Activated CD4-positive, alpha-beta memory T cell treated with anti-CD3 and anti-CD28 coated beads, Interleukin-2, amount 10 ng/mL, durations not matched to agents 7 days and 5 days (primary cell): Measurements from ENCODE around the gene RGS9BP. TPM values are rescaled to one million over a fixed set of nuclear protein-coding genes. Genes with fewer than 3 reads are reported as not detected.

Experiments used
- CTCF ChIA-PET: fragments of 350-600 bp; sonication (Branson Sonifier 250); formaldehyde crosslinking; loops from one replicate; lab custom pipeline; 2021; ENCODE audit warnings: antibody characterized with exemption, inconsistent platforms; lab: Charles Lee
- POLR2A ChIA-PET: fragments of 350-600 bp; sonication (Branson Sonifier 250); formaldehyde crosslinking; loops from one replicate; lab custom pipeline; 2021; ENCODE audit warnings: antibody characterized with exemption; lab: Charles Lee
- DNase-seq: peaks from one replicate; pipeline ENCODE4 v3.0.0-alpha.2; 2020
- H3K27ac Mint-ChIP-seq: one replicate; pipeline ENCODE4 v1.8.0; 2021; ENCODE audit warnings: mild to moderate bottlenecking, mixed read lengths
- H3K27me3 Mint-ChIP-seq: one replicate; pipeline ENCODE4 v1.8.0; 2021; ENCODE audit warnings: mixed read lengths
- H3K36me3 Mint-ChIP-seq: one replicate; pipeline ENCODE4 v1.8.0; 2021; ENCODE audit warnings: low read depth, mixed read lengths
- H3K4me1 Mint-ChIP-seq: one replicate; pipeline ENCODE4 v1.8.0; 2021; ENCODE audit warnings: mixed read lengths
- H3K4me3 Mint-ChIP-seq: one replicate; pipeline ENCODE4 v1.8.0; 2021; ENCODE audit warnings: mild to moderate bottlenecking, mixed read lengths
- H3K9me3 Mint-ChIP-seq: one replicate; pipeline ENCODE4 v1.8.0; 2021; ENCODE audit warnings: mixed read lengths
- total RNA-seq, 2 experiments: library from RNA; stranded (reverse); gene quantifications; one replicate each; pipeline ENCODE4 v1.2.3, GENCODE V29; 2021

Gene RGS9BP
- total RNA-seq, 2 experiments from 2014 or later: 0.40 to 0.43 TPM

- H3K4me1 Mint-ChIP-seq: peaks cover 45% of the 10 kb centered on the region
- peak overlapping the region; percentile 87 for H3K4me3 Mint-ChIP-seq
- H3K36me3 Mint-ChIP-seq: peaks cover 4% of the 10 kb centered on the region
- ChIA-PET POLR2A (interaction anchor here (1.2 to 4.1 kb wide), 3 partner anchors 17 to 31 kb away, joined by 4 to 34 read pairs (median 6); partner anchors contain the start of gene NUDT19), CTCF (interaction anchor here (1.0 to 1.4 kb wide), 2 partner anchors 17 to 74 kb away, joined by 4 read pairs; partner anchors contain the start of gene NUDT19)
- peaks cover 16% of the 10 kb centered on the region for H3K27me3 Mint-ChIP-seq
- H3K27ac Mint-ChIP-seq: peak overlapping the region; percentile 67
- no peaks in the 10 kb centered on the region for H3K9me3 Mint-ChIP-seq
- no peak for DNase-seq
Measured at GRCh38 chr19:32674153-32674930, 1.3 kb upstream of the RGS9BP start.

- H3K27me3 Mint-ChIP-seq: peaks cover 16% of the 10 kb centered on the region
- peak within 1 kb of the TSS; percentile 87 for H3K4me3 Mint-ChIP-seq
- POLR2A ChIA-PET: interaction anchor here (0.6 to 4.1 kb wide), 7 partner anchors 16 to 270 kb away, joined by 3 to 34 read pairs (median 4); partner anchors contain the start of genes DPY19L3, NUDT19 and PDCD5
- CTCF ChIA-PET: interaction anchor here (0.6 to 1.0 kb wide), 2 partner anchors 34 to 75 kb away, joined by 3 to 4 read pairs; no protein-coding TSS in a partner anchor
- peaks cover under 1% of the 10 kb centered on the region for H3K36me3 Mint-ChIP-seq
- H3K27ac Mint-ChIP-seq: peak within 1 kb of the TSS; percentile 67
- DNase-seq: peak; percentile 98
- H3K4me1 Mint-ChIP-seq: peaks cover 38% of the 10 kb centered on the region
- no peaks in the 10 kb centered on the region for H3K9me3 Mint-ChIP-seq
Measured at GRCh38 chr19:32674931-32675719, 523 bp upstream of the RGS9BP start, which contains the start of gene ANKRD27. TSS of gene ANKRD27 (minus strand) at chr19:32675180. CDS start at chr19:32659015, 16,165 bp downstream.

- no peaks in the 10 kb centered on the region for H3K36me3 Mint-ChIP-seq
- no peak overlapping the region for H3K27ac Mint-ChIP-seq
- POLR2A ChIA-PET: interaction anchor here (0.9 to 4.1 kb wide), 6 partner anchors 11 to 271 kb away, joined by 3 to 34 read pairs (median 4); partner anchors contain the start of genes DPY19L3, NUDT19 and PDCD5
- H3K4me1 Mint-ChIP-seq: peaks cover 36% of the 10 kb centered on the region
- CTCF ChIA-PET: interaction anchor here (1.1 to 1.4 kb wide), 5 partner anchors 8 to 501 kb away, joined by 3 to 6 read pairs (median 3); partner anchors contain the start of gene NUDT19
- peaks cover 16% of the 10 kb centered on the region for H3K27me3 Mint-ChIP-seq
- no peaks in the 10 kb centered on the region for H3K9me3 Mint-ChIP-seq
- peak overlapping the region; percentile 84 for H3K4me3 Mint-ChIP-seq
- no peak for DNase-seq
Measured at GRCh38 chr19:32676186-32676894, 692 bp downstream of the RGS9BP start.

GRCh38 chr19:32676895-32677359, 1.3 kb downstream of the RGS9BP start:
- no peaks in the 10 kb centered on the region for H3K9me3 Mint-ChIP-seq
- H3K4me3 Mint-ChIP-seq: peak overlapping the region; percentile 54
- CTCF ChIA-PET: interaction anchor here (1.1 to 1.4 kb wide), 5 partner anchors 9 to 500 kb away, joined by 3 to 6 read pairs (median 3); partner anchors contain the start of gene NUDT19
- H3K27ac Mint-ChIP-seq: no peak overlapping the region
- POLR2A ChIA-PET: interaction anchor here (0.9 to 4.1 kb wide), 4 partner anchors 13 to 96 kb away, joined by 3 to 34 read pairs (median 6); partner anchors contain the start of genes NUDT19 and PDCD5
- H3K36me3 Mint-ChIP-seq: no peaks in the 10 kb centered on the region
- DNase-seq: no peak
- H3K4me1 Mint-ChIP-seq: peaks cover 30% of the 10 kb centered on the region
- H3K27me3 Mint-ChIP-seq: peaks cover 16% of the 10 kb centered on the region

GRCh38 chr19:32677657-32678056, 2.0 kb downstream of the RGS9BP start:
- Mint-ChIP-seq H3K9me3 (no peaks in the 10 kb centered on the region), H3K4me3 (no peak overlapping the region), H3K4me1 (peaks cover 23% of the 10 kb centered on the region), H3K27ac (no peak overlapping the region), H3K27me3 (peaks cover 18% of the 10 kb centered on the region), H3K36me3 (no peaks in the 10 kb centered on the region)
- POLR2A ChIA-PET: interaction anchor here (0.7 kb wide), 1 partner anchor 14 kb away, joined by 6 read pairs; the partner anchor contains the start of gene NUDT19
- CTCF ChIA-PET: interaction anchor here (1.1 kb wide), 1 partner anchor 9 kb away, joined by 3 read pairs; no protein-coding TSS in a partner anchor
- no peak for DNase-seq

GRCh38 chr19:32680986-32681385, 5.3 kb downstream of the RGS9BP start:
- ChIA-PET POLR2A (no interaction called here), CTCF (interaction anchor here (0.6 kb wide), 1 partner anchor 81 kb away, joined by 4 read pairs; no protein-coding TSS in a partner anchor)
- H3K9me3 Mint-ChIP-seq: no peaks in the 10 kb centered on the region
- DNase-seq: no peak
- no peak overlapping the region for H3K27ac Mint-ChIP-seq
- peaks cover 7% of the 10 kb centered on the region for H3K4me1 Mint-ChIP-seq
- no peaks in the 10 kb centered on the region for H3K36me3 Mint-ChIP-seq
- peaks cover 15% of the 10 kb centered on the region for H3K27me3 Mint-ChIP-seq
- H3K4me3 Mint-ChIP-seq: no peak overlapping the region

- peaks cover 10% of the 10 kb centered on the region for H3K27me3 Mint-ChIP-seq
- H3K4me1 Mint-ChIP-seq: peaks cover 2% of the 10 kb centered on the region
- DNase-seq: no peak
- H3K36me3 Mint-ChIP-seq: no peaks in the 10 kb centered on the region
- POLR2A ChIA-PET: interaction anchor here (1.1 kb wide), 2 partner anchors 9 to 18 kb away, joined by 3 to 4 read pairs; partner anchors contain the start of gene NUDT19
- no peak overlapping the region for H3K4me3 Mint-ChIP-seq
- H3K27ac Mint-ChIP-seq: no peak overlapping the region
- CTCF ChIA-PET: no interaction called here
- H3K9me3 Mint-ChIP-seq: no peaks in the 10 kb centered on the region
Measured at GRCh38 chr19:32682317-32682716, 6.7 kb downstream of the RGS9BP start.

- no peak for DNase-seq
- Mint-ChIP-seq H3K36me3 (no peaks in the 10 kb centered on the region), H3K4me1 (peaks cover 14% of the 10 kb centered on the region), H3K27ac (no peak overlapping the region), H3K27me3 (peaks cover 2% of the 10 kb centered on the region), H3K4me3 (no peak overlapping the region), H3K9me3 (no peaks in the 10 kb centered on the region)
- ChIA-PET POLR2A (no interaction called here), CTCF (interaction anchor here (1.4 kb wide), 1 partner anchor 11 kb away, joined by 3 read pairs; no protein-coding TSS in a partner anchor)
Measured at GRCh38 chr19:32686847-32687475, 11.3 kb downstream of the RGS9BP start.

- H3K36me3 Mint-ChIP-seq: peaks cover 1% of the 10 kb centered on the region
- peaks cover 14% of the 10 kb centered on the region for H3K4me1 Mint-ChIP-seq
- H3K27ac Mint-ChIP-seq: no peak overlapping the region
- H3K27me3 Mint-ChIP-seq: no peaks in the 10 kb centered on the region
- DNase-seq: no peak
- POLR2A ChIA-PET: no interaction called here
- no peak overlapping the region for H3K4me3 Mint-ChIP-seq
- no peaks in the 10 kb centered on the region for H3K9me3 Mint-ChIP-seq
- CTCF ChIA-PET: interaction anchor here (1.4 kb wide), 1 partner anchor 11 kb away, joined by 3 read pairs; no protein-coding TSS in a partner anchor
Measured at GRCh38 chr19:32687681-32688080, 12.0 kb downstream of the RGS9BP start.

- no peak overlapping the region for H3K4me3 Mint-ChIP-seq
- H3K27me3 Mint-ChIP-seq: no peaks in the 10 kb centered on the region
- no peak for DNase-seq
- ChIA-PET POLR2A (no interaction called here), CTCF (no interaction called here)
- no peak overlapping the region for H3K27ac Mint-ChIP-seq
- peaks cover 7% of the 10 kb centered on the region for H3K36me3 Mint-ChIP-seq
- H3K9me3 Mint-ChIP-seq: peaks cover 2% of the 10 kb centered on the region
- peaks cover 21% of the 10 kb centered on the region for H3K4me1 Mint-ChIP-seq
Measured at GRCh38 chr19:32688311-32688710, 12.7 kb downstream of the RGS9BP start.

- CTCF ChIA-PET: interaction anchor here (0.6 to 2.1 kb wide), 7 partner anchors 12 to 486 kb away, joined by 3 to 7 read pairs (median 4); partner anchors contain the start of gene FAAP24
- DNase-seq: peak; percentile 85
- Mint-ChIP-seq H3K9me3 (peaks cover 4% of the 10 kb centered on the region), H3K36me3 (peaks cover 37% of the 10 kb centered on the region), H3K4me3 (peak within 1 kb of the TSS; percentile 89), H3K4me1 (peaks cover 50% of the 10 kb centered on the region), H3K27ac (peak within 1 kb of the TSS; percentile 85), H3K27me3 (no peaks in the 10 kb centered on the region)
- POLR2A ChIA-PET: interaction anchor here (0.8 to 1.5 kb wide), 16 partner anchors 9 to 683 kb away, joined by 3 to 34 read pairs (median 4); partner anchors contain the start of genes ANKRD27, CEP89, DPY19L3 and FAAP24
Measured at GRCh38 chr19:32691291-32691951, 15.8 kb downstream of the RGS9BP start, which contains the start of gene NUDT19. TSS of gene NUDT19 (plus strand) at chr19:32691821. CDS start at chr19:32691961, 140 bp downstream.
